ENCODE results near the gene EIF3D.

- TF ChIP-seq CTCF (IDR thresholded peaks at IDR 0.05): no peak
- no peak for TF ChIP-seq POLR2A (IDR thresholded peaks at IDR 0.05)
Observed at GRCh38 chr22:36569999-36570398, 41.0 kb upstream of the EIF3D start.
